Neural cell (in vitro differentiated cells): ENCODE measurements around the gene LYRM7. TPM values are rescaled to one million over a fixed set of nuclear protein-coding genes. Genes with fewer than 3 reads are reported as not detected.
"Not testable (repeated sequence)": the region's sequence is repeated elsewhere in the genome, so short reads cannot be mapped to it uniquely, and the experiment has no call there.

Experiments
- H2AFZ ChIP-seq: fragments of 200-600, 300-800 bp; sonication (generic), shearing (Covaris generic); 2 replicates; pipeline ENCODE4 v1.6.0; 2014; ENCODE audit warnings: low read depth, mild to moderate bottlenecking, antibody characterized with exemption, low read length, moderate library complexity
- H3F3A ChIP-seq: fragments of 200-600 bp; shearing (Covaris generic); 2 replicates; pipeline ENCODE4 v1.6.1; 2016; ENCODE audit warnings: mild to moderate bottlenecking, moderate library complexity, mixed read lengths, antibody characterized with exemption, low read length; ENCODE audit not compliant: insufficient read depth, poor library complexity, severe bottlenecking
- H3K27ac ChIP-seq: fragments of 200-600, 300-800 bp; sonication (generic), shearing (Covaris generic); 2 replicates; pipeline ENCODE4 v1.5.1; 2014; ENCODE audit warnings: mild to moderate bottlenecking, low read length, moderate library complexity
- H3K27me3 ChIP-seq: fragments of 300-800, 200-600 bp; sonication (generic), shearing (Covaris generic); 2 replicates; pipeline ENCODE4 v1.6.0; 2014; ENCODE audit warnings: mild to moderate bottlenecking, low read depth, low read length, moderate library complexity; ENCODE audit not compliant: insufficient read depth
- H3K36me3 ChIP-seq: fragments of 300-800, 200-600 bp; sonication (generic), shearing (Covaris generic); 2 replicates; pipeline ENCODE4 v1.5.1; 2014; ENCODE audit warnings: mild to moderate bottlenecking, antibody characterized with exemption, low read length, moderate library complexity; ENCODE audit not compliant: insufficient read depth
- H3K4me2 ChIP-seq: fragments of 300-800, 200-600 bp; sonication (generic), shearing (Covaris generic); 2 replicates; pipeline ENCODE4 v1.6.0; 2014; ENCODE audit warnings: mild to moderate bottlenecking, low read length
- H3K4me3 ChIP-seq: fragments of 300-800, 200-600 bp; sonication (generic), shearing (Covaris generic); 2 replicates; pipeline ENCODE4 v1.5.1; 2014; ENCODE audit warnings: mild to moderate bottlenecking, low read length, moderate library complexity
- H3K79me2 ChIP-seq: fragments of 200-600 bp; shearing (Covaris generic); replicated peaks from 2 replicates; pipeline ENCODE4 v1.6.0; 2014; ENCODE audit warnings: mild to moderate bottlenecking, low read length, moderate library complexity; ENCODE audit not compliant: insufficient read depth
- H3K9ac ChIP-seq: fragments of 300-800, 200-600 bp; sonication (generic), shearing (Covaris generic); 2 replicates; pipeline ENCODE4 v1.6.1; 2016; ENCODE audit warnings: mild to moderate bottlenecking, low read length, mixed read lengths
- H3K9me2 ChIP-seq: fragments of 200-600 bp; shearing (Covaris generic); 2 replicates; pipeline ENCODE4 v1.6.1; 2016; ENCODE audit warnings: mild to moderate bottlenecking, low read length, mixed read lengths; ENCODE audit not compliant: insufficient read depth
- H3K9me3 ChIP-seq: fragments of 200-600, 300-800 bp; sonication (generic), shearing (Covaris generic); 2 replicates; pipeline ENCODE4 v1.6.1; 2016; ENCODE audit warnings: mild to moderate bottlenecking, mixed run types, low read length, moderate library complexity, mixed read lengths
- H4K20me1 ChIP-seq: fragments of 200-600 bp; shearing (Covaris generic); 2 replicates; pipeline ENCODE4 v1.6.1; 2016; ENCODE audit warnings: mild to moderate bottlenecking, mixed run types; ENCODE audit not compliant: insufficient read depth
- CTCF ChIP-seq: fragments of 450-650 bp; IDR thresholded peaks from 2 replicates; pipeline ENCODE4 v1.5.1; 2014; ENCODE audit warnings: antibody characterized with exemption, mild to moderate bottlenecking, moderate library complexity; ENCODE audit not compliant: poor library complexity, severe bottlenecking
- EP300 ChIP-seq: fragments of 450-650 bp; conservative IDR thresholded peaks from 2 replicates; pipeline ENCODE4 v1.6.1; 2014; ENCODE audit warnings: antibody characterized with exemption, mild to moderate bottlenecking, moderate library complexity; ENCODE audit not compliant: poor library complexity, severe bottlenecking
- EZH2 ChIP-seq: fragments of 200-600, 300-800 bp; shearing (Covaris generic), sonication (generic); IDR thresholded peaks from 2 replicates; pipeline ENCODE4 v1.6.1; 2014; ENCODE audit warnings: antibody characterized with exemption, low read length, borderline replicate concordance, mild to moderate bottlenecking; ENCODE audit not compliant: insufficient read depth, poor library complexity, severe bottlenecking
- MXI1 ChIP-seq: fragments of 450-650 bp; conservative IDR thresholded peaks from 2 replicates; pipeline ENCODE4 v1.6.1; 2014; ENCODE audit warnings: antibody characterized with exemption, mild to moderate bottlenecking; ENCODE audit not compliant: poor library complexity, severe bottlenecking
- POLR2AphosphoS5 ChIP-seq: IDR thresholded peaks from 2 replicates; pipeline ENCODE4 v1.6.1; 2012
- RAD21 ChIP-seq: fragments of 450-650 bp; conservative IDR thresholded peaks from 2 replicates; pipeline ENCODE4 v1.6.1; 2014; ENCODE audit warnings: antibody characterized with exemption, mild to moderate bottlenecking, moderate library complexity
- REST ChIP-seq: IDR thresholded peaks from 2 replicates; pipeline ENCODE4 v1.6.1; 2012; ENCODE audit warnings: borderline replicate concordance
- SMC3 ChIP-seq: fragments of 450-650 bp; conservative IDR thresholded peaks from 2 replicates; pipeline ENCODE4 v1.6.1; 2014; ENCODE audit warnings: antibody characterized with exemption, mild to moderate bottlenecking, moderate library complexity; ENCODE audit not compliant: poor library complexity
- TAF1 ChIP-seq: IDR thresholded peaks from 2 replicates; pipeline ENCODE4 v1.6.1; 2012; ENCODE audit warnings: low read depth
- polyA plus RNA-seq: library from polyadenylated mRNA; depleted of rRNA; stranded (reverse); fragments of >200 nt; gene quantifications from 2 replicates; pipeline ENCODE4 v1.2.3, GENCODE V29; 2014

Gene LYRM7
- polyA plus RNA-seq, 1 donor from 2014 or later: 8.3 TPM

- H3K27ac ChIP-seq: no peak overlapping the region
- H3K9ac ChIP-seq: no peak overlapping the region
- H3K9me2 ChIP-seq: no peaks in the 10 kb centered on the region
- no peaks in the 10 kb centered on the region for H3F3A ChIP-seq
- H3K27me3 ChIP-seq: no peaks in the 10 kb centered on the region
- H2AFZ ChIP-seq: no peak overlapping the region
- no peaks in the 10 kb centered on the region for H3K9me3 ChIP-seq
- no peak overlapping the region for H3K4me3 ChIP-seq
- no peaks in the 10 kb centered on the region for H4K20me1 ChIP-seq
- no peak overlapping the region for H3K4me2 ChIP-seq
- H3K79me2 ChIP-seq: no peaks in the 10 kb centered on the region
- no peaks in the 10 kb centered on the region for H3K36me3 ChIP-seq
- TF ChIP-seq SMC3: no peak
- no peak for TF ChIP-seq RAD21
- TF ChIP-seq MXI1: no peak
- TF ChIP-seq CTCF: no peak
- no peak for TF ChIP-seq TAF1
Measured at GRCh38 chr5:131193106-131193505, 22.4 kb downstream of the LYRM7 start.

DNA sequence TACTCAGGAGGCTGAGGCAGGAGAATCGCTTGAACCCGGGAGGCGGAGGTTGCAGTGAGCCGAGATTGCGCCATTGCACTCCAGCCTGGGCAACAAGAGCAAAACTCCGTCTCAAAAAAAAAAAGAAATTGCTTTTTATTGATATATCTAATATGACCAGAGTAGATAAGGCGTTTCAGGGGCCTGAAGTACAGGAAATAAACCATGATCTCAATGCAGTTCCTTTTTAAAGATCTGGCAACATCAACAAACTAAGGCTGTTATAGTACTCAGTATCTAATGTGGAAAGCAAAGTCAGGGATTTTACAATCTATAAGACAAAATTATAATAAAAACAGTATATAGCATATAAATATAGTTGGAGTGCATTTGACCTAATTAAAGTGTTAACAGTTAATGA lies 23.2 kb downstream of the LYRM7 start:
- H3K9me3 ChIP-seq, H3K27ac ChIP-seq, H2AFZ ChIP-seq, H3K27me3 ChIP-seq, H3K4me2 ChIP-seq, H3K4me3 ChIP-seq, H3K9me2 ChIP-seq, H3F3A ChIP-seq, H3K9ac ChIP-seq, H3K36me3 ChIP-seq, H4K20me1 ChIP-seq, H3K79me2 ChIP-seq: not testable (repeated sequence)

- no peak overlapping the region for H2AFZ ChIP-seq
- H3K79me2 ChIP-seq: no peaks in the 10 kb centered on the region
- H3K27ac ChIP-seq: no peak overlapping the region
- H3K4me3 ChIP-seq: no peak overlapping the region
- TF ChIP-seq POLR2AphosphoS5: no peak
- no peak for TF ChIP-seq RAD21
- no peak for TF ChIP-seq TAF1
- TF ChIP-seq SMC3: no peak
- no peak for TF ChIP-seq REST
- no peak for TF ChIP-seq MXI1
- TF ChIP-seq EP300: no peak
- TF ChIP-seq CTCF: no peak
- no peak for TF ChIP-seq EZH2
- no peaks in the 10 kb centered on the region for H3K36me3 ChIP-seq
- no peak overlapping the region for H3K4me2 ChIP-seq
- H3F3A ChIP-seq: no peaks in the 10 kb centered on the region
- no peak overlapping the region for H3K9ac ChIP-seq
- no peaks in the 10 kb centered on the region for H3K27me3 ChIP-seq
- no peaks in the 10 kb centered on the region for H3K9me2 ChIP-seq
- no peaks in the 10 kb centered on the region for H3K9me3 ChIP-seq
- no peaks in the 10 kb centered on the region for H4K20me1 ChIP-seq
Measured at GRCh38 chr5:131194725-131195124, 24.0 kb downstream of the LYRM7 start.
